Measurements from ENCODE around the gene CFAP54. TPM values are rescaled to one million over a fixed set of nuclear protein-coding genes. Genes with fewer than 3 reads are reported as not detected.

Gene CFAP54
- total RNA-seq, 1 experiment from 2014 or later = not detected

DNA sequence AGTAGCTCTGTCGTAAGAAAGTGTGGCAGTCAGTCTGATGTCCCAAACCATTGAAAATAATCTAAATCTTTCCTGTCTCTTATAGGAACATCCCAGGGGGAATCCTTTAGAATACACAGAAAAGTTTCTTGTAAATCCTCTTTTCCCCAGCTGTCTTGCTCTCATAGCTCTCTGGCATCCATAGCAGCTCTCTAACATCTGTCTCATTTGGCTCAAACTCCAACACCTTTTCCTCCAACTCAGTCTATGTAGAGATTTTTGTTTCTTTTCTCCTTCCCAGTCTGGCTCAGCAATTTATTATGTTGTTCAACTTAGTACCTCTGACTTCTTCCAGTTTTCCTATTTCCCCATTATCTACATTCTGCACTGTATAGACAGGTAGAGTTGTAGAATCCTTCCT lies 333.3 kb downstream of the CFAP54 start:
- Histone ChIP-seq H3K27me3 (ENCODE audit: low read length) (no peaks in the 10 kb centered on the region), H3K79me2 (ENCODE audit: low read length) (no peaks in the 10 kb centered on the region), H4K20me1 (ENCODE audit: insufficient read depth, low read depth, low read length) (no peaks in the 10 kb centered on the region), H3K9me2 (replicated peaks; ENCODE audit: insufficient read depth, low read length) (no peaks in the 10 kb centered on the region), H3K4me3 (ENCODE audit: low read length) (no peak overlapping the region), H3K27ac (ENCODE audit: low read length) (no peak overlapping the region), H2AFZ (ENCODE audit: low read length) (no peak overlapping the region), H3K9ac (ENCODE audit: low read length) (no peak overlapping the region), H3K4me1 (ENCODE audit: low read length) (no peaks in the 10 kb centered on the region), H3K4me2 (ENCODE audit: low read depth, low read length, poor library complexity, severe bottlenecking) (no peak overlapping the region), H3K9me3 (ENCODE audit: low read length) (no peaks in the 10 kb centered on the region), H3K36me3 (ENCODE audit: insufficient read depth, low read length) (no peaks in the 10 kb centered on the region)
- DNase-seq = no peak

- no peak for DNase-seq
- Histone ChIP-seq H3K4me3 (ENCODE audit: low read length) (no peak overlapping the region), H4K20me1 (ENCODE audit: insufficient read depth, low read depth, low read length) (no peaks in the 10 kb centered on the region), H3K9me2 (replicated peaks; ENCODE audit: insufficient read depth, low read length) (no peaks in the 10 kb centered on the region), H3K27me3 (ENCODE audit: low read length) (no peaks in the 10 kb centered on the region), H3K27ac (ENCODE audit: low read length) (no peak overlapping the region), H2AFZ (ENCODE audit: low read length) (no peak overlapping the region), H3K79me2 (ENCODE audit: low read length) (no peaks in the 10 kb centered on the region), H3K9ac (ENCODE audit: low read length) (no peak overlapping the region), H3K4me2 (ENCODE audit: low read depth, low read length, poor library complexity, severe bottlenecking) (no peak overlapping the region), H3K9me3 (ENCODE audit: low read length) (no peaks in the 10 kb centered on the region), H3K36me3 (ENCODE audit: insufficient read depth, low read length) (no peaks in the 10 kb centered on the region), H3K4me1 (ENCODE audit: low read length) (no peaks in the 10 kb centered on the region)
Observed at GRCh38 chr12:96824074-96824837, 334.9 kb downstream of the CFAP54 start.

DNA sequence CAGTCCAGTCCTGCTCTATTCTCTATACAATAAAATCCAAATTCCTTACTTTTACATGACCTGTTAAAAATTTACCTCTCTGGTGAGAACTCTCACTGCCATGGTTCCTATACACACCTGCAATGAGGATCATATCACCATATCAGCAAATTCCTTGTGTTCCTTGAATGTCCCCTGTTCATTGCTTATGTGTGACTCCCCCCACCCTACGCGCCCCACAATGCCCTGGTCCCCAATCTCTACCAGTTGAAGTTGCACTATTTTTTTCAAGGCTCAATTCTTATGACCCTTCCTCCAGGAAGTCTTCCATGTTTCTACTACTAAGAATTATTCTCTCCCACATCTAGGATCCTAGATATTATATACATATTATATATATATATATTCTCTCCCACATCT lies 335.5 kb downstream of the CFAP54 start:
- Histone ChIP-seq H2AFZ (ENCODE audit: low read length) (no peak overlapping the region), H3K79me2 (ENCODE audit: low read length) (no peaks in the 10 kb centered on the region), H3K27ac (ENCODE audit: low read length) (no peak overlapping the region), H3K9ac (ENCODE audit: low read length) (no peak overlapping the region), H3K36me3 (ENCODE audit: insufficient read depth, low read length) (no peaks in the 10 kb centered on the region), H3K9me2 (replicated peaks; ENCODE audit: insufficient read depth, low read length) (no peaks in the 10 kb centered on the region), H3K27me3 (ENCODE audit: low read length) (no peaks in the 10 kb centered on the region), H3K9me3 (ENCODE audit: low read length) (no peaks in the 10 kb centered on the region), H4K20me1 (ENCODE audit: insufficient read depth, low read depth, low read length) (no peaks in the 10 kb centered on the region), H3K4me3 (ENCODE audit: low read length) (no peak overlapping the region), H3K4me2 (ENCODE audit: low read depth, low read length, poor library complexity, severe bottlenecking) (no peak overlapping the region), H3K4me1 (ENCODE audit: low read length) (no peaks in the 10 kb centered on the region)
- DNase-seq = no peak

- no peak for DNase-seq
- Histone ChIP-seq H3K9me2 (replicated peaks; ENCODE audit: insufficient read depth, low read length) (no peaks in the 10 kb centered on the region), H3K4me1 (ENCODE audit: low read length) (no peaks in the 10 kb centered on the region), H3K27me3 (ENCODE audit: low read length) (no peaks in the 10 kb centered on the region), H3K27ac (ENCODE audit: low read length) (no peak overlapping the region), H3K36me3 (ENCODE audit: insufficient read depth, low read length) (no peaks in the 10 kb centered on the region), H3K4me3 (ENCODE audit: low read length) (no peak overlapping the region), H3K4me2 (ENCODE audit: low read depth, low read length, poor library complexity, severe bottlenecking) (no peak overlapping the region), H3K9me3 (ENCODE audit: low read length) (no peaks in the 10 kb centered on the region), H4K20me1 (ENCODE audit: insufficient read depth, low read depth, low read length) (no peaks in the 10 kb centered on the region), H3K79me2 (ENCODE audit: low read length) (no peaks in the 10 kb centered on the region), H2AFZ (ENCODE audit: low read length) (no peak overlapping the region), H3K9ac (ENCODE audit: low read length) (no peak overlapping the region)
Observed at GRCh38 chr12:96828169-96828789, 338.9 kb downstream of the CFAP54 start.

DNA sequence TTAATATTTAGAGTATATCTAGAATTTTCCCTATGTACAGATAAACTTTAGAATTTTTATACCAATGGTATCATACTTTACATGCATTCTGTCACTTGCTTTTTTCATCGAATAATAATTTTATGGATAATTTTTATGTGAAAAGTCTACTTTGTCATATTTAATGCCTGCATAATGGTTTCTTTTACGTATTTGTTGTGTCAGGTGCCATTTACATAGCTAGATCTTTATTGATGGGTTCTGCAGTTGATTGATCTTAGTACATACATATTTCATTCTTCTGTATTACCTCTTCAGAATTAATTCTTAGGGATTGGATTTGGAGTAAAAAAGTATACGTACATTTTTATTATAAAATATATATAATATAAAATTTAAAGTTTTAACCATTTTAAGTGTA lies 340.0 kb downstream of the CFAP54 start:
- no peaks in the 10 kb centered on the region for H3K27me3 ChIP-seq (ENCODE audit: low read length)
- H2AFZ ChIP-seq (ENCODE audit: low read length) = no peak overlapping the region
- H3K9me3 ChIP-seq (ENCODE audit: low read length) = no peaks in the 10 kb centered on the region
- no peaks in the 10 kb centered on the region for H3K79me2 ChIP-seq (ENCODE audit: low read length)
- no peak for DNase-seq
- H3K4me2 ChIP-seq (ENCODE audit: low read depth, low read length, poor library complexity, severe bottlenecking) = no peak overlapping the region
- no peaks in the 10 kb centered on the region for H3K36me3 ChIP-seq (ENCODE audit: insufficient read depth, low read length)
- H3K9ac ChIP-seq (ENCODE audit: low read length) = no peak overlapping the region
- no peak overlapping the region for H3K27ac ChIP-seq (ENCODE audit: low read length)
- H3K9me2 ChIP-seq (replicated peaks; ENCODE audit: insufficient read depth, low read length) = no peaks in the 10 kb centered on the region
- H3K4me1 ChIP-seq (ENCODE audit: low read length) = no peaks in the 10 kb centered on the region
- no peaks in the 10 kb centered on the region for H4K20me1 ChIP-seq (ENCODE audit: insufficient read depth, low read depth, low read length)
- H3K4me3 ChIP-seq (ENCODE audit: low read length) = no peak overlapping the region

DNA sequence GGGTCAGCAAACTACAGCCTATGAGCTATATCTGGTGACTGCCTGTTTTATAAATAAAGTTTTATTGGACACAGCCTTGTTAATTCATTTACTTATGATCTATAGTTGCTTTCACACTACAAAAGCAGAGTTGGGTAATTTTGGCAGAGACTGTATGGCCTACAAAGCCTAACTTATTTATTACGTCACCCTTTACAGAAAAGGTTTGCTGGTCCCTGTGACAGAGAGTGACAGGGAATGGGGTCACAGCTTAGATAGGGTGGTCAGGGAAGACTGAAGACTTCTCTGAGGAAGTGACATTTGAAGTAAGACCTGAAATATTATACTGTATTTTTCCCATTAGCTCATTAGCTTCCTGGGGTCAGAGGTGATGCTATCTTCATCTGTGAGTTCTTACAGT lies 342.0 kb downstream of the CFAP54 start:
- Histone ChIP-seq H3K9me2 (replicated peaks; ENCODE audit: insufficient read depth, low read length) (no peaks in the 10 kb centered on the region), H3K27ac (ENCODE audit: low read length) (no peak overlapping the region)
- no peak for DNase-seq

DNA sequence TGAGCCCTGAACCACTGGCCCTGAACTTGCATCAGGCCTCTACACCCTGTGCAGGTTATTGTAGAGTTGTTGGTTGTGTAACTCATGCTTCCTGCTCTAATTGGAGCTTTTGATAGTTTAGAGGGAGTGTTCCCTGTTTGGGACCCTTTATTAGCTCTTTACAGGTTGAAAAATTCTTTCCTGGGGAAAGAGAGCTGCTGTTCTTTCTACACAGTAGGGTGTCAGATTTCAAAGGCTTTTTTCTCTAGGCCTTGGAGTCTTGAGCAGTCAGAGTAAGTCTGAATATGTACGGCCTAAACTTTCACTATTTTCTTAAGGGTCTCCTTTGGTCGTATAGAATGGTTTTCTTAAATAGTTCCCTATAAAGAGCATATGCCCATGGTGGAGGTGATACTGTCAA lies 356.9 kb downstream of the CFAP54 start:
- Histone ChIP-seq H3K4me3 (ENCODE audit: low read length) (no peak overlapping the region), H3K27ac (ENCODE audit: low read length) (no peak overlapping the region), H4K20me1 (ENCODE audit: insufficient read depth, low read depth, low read length) (no peaks in the 10 kb centered on the region), H2AFZ (ENCODE audit: low read length) (no peak overlapping the region), H3K4me2 (ENCODE audit: low read depth, low read length, poor library complexity, severe bottlenecking) (no peak overlapping the region), H3K9me2 (replicated peaks; ENCODE audit: insufficient read depth, low read length) (no peaks in the 10 kb centered on the region), H3K79me2 (ENCODE audit: low read length) (no peaks in the 10 kb centered on the region), H3K9ac (ENCODE audit: low read length) (no peak overlapping the region), H3K9me3 (ENCODE audit: low read length) (no peaks in the 10 kb centered on the region), H3K4me1 (ENCODE audit: low read length) (no peaks in the 10 kb centered on the region), H3K36me3 (ENCODE audit: insufficient read depth, low read length) (no peaks in the 10 kb centered on the region), H3K27me3 (ENCODE audit: low read length) (no peaks in the 10 kb centered on the region)
- DNase-seq = no peak

More for the DNA sequence above, 342.0 kb downstream of the CFAP54 start:
- Histone ChIP-seq H3K4me2 (ENCODE audit: low read depth, low read length, poor library complexity, severe bottlenecking) (no peak overlapping the region), H3K79me2 (ENCODE audit: low read length) (no peaks in the 10 kb centered on the region), H3K4me3 (ENCODE audit: low read length) (no peak overlapping the region), H2AFZ (ENCODE audit: low read length) (no peak overlapping the region), H3K9me3 (ENCODE audit: low read length) (no peaks in the 10 kb centered on the region), H4K20me1 (ENCODE audit: insufficient read depth, low read depth, low read length) (no peaks in the 10 kb centered on the region), H3K27me3 (ENCODE audit: low read length) (no peaks in the 10 kb centered on the region), H3K9ac (ENCODE audit: low read length) (no peak overlapping the region), H3K36me3 (ENCODE audit: insufficient read depth, low read length) (no peaks in the 10 kb centered on the region), H3K4me1 (ENCODE audit: low read length) (no peaks in the 10 kb centered on the region)

DNA sequence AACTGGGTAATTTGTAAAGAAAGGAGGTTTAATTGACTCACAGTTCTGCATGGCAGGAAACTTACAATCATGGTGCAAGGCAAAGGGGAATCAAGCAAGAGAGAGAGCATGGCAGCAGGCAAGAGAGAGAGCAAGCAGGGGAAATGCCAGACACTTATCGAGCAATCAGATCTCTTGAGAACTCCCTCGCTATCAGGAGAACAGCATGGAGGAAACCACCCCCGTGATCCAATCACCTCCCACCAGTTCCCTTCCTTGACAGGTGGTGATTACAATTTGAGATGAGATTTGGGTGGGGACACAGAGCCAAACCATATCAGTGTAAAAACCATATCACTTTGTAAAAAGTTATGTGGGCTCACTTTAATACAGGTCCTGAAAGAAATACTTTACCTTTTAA lies 361.3 kb downstream of the CFAP54 start:
- no peak overlapping the region for H3K4me3 ChIP-seq (ENCODE audit: low read length)
- no peaks in the 10 kb centered on the region for H3K27me3 ChIP-seq (ENCODE audit: low read length)
- no peaks in the 10 kb centered on the region for H3K79me2 ChIP-seq (ENCODE audit: low read length)
- H3K4me2 ChIP-seq (ENCODE audit: low read depth, low read length, poor library complexity, severe bottlenecking) = no peak overlapping the region
- no peak for DNase-seq
- no peaks in the 10 kb centered on the region for H3K4me1 ChIP-seq (ENCODE audit: low read length)
- H3K27ac ChIP-seq (ENCODE audit: low read length) = no peak overlapping the region
- H3K36me3 ChIP-seq (ENCODE audit: insufficient read depth, low read length) = no peaks in the 10 kb centered on the region
- H3K9ac ChIP-seq (ENCODE audit: low read length) = no peak overlapping the region
- H3K9me2 ChIP-seq (replicated peaks; ENCODE audit: insufficient read depth, low read length) = no peaks in the 10 kb centered on the region
- H2AFZ ChIP-seq (ENCODE audit: low read length) = no peak overlapping the region
- no peaks in the 10 kb centered on the region for H4K20me1 ChIP-seq (ENCODE audit: insufficient read depth, low read depth, low read length)
- H3K9me3 ChIP-seq (ENCODE audit: low read length) = no peaks in the 10 kb centered on the region
